ENCODE data around the gene HOXC9. TPM values are rescaled to one million over a fixed set of nuclear protein-coding genes. Genes with fewer than 3 reads are reported as not detected.

Gene HOXC9
- polyA plus RNA-seq, 1 experiment = 1.2 TPM

GRCh38 chr12:54051026-54051842, 51.3 kb downstream of the HOXC9 start:
- CTCF ChIA-PET = interaction anchor here (0.9 to 4.4 kb wide), 4 partner anchors 13 to 139 kb away, joined by 3 to 15 read pairs (median 6); partner anchors contain the start of genes HOXC5 and SMUG1
- no peak for DNase-seq (ENCODE audit: low read depth)

GRCh38 chr12:54051874-54052437, 52.0 kb downstream of the HOXC9 start:
- POLR2A ChIA-PET = no interaction called here

More at GRCh38 chr12:54051026-54051842, 51.3 kb downstream of the HOXC9 start:
- no peak for TF ChIP-seq CTCF (IDR thresholded peaks at IDR 0.05; ENCODE audit: insufficient read depth, low read depth, low read length)
- Histone ChIP-seq H3K36me3 (ENCODE audit: control insufficient read depth, insufficient read depth, low read length) (no peaks in the 10 kb centered on the region), H3K4me3 (ENCODE audit: low read depth, low read length) (no peak overlapping the region), H3K27me3 (ENCODE audit: control insufficient read depth, insufficient read depth, low read length) (peaks cover 29% of the 10 kb centered on the region)
- POLR2A ChIA-PET = interaction anchor here (0.5 kb wide), 1 partner anchor 122 kb away, joined by 3 read pairs; no protein-coding TSS in a partner anchor

GRCh38 chr12:54052438-54053002, 52.6 kb downstream of the HOXC9 start:
- TF ChIP-seq CTCF (IDR thresholded peaks at IDR 0.05; ENCODE audit: insufficient read depth, low read depth, low read length) = no peak
- Histone ChIP-seq H3K36me3 (ENCODE audit: control insufficient read depth, insufficient read depth, low read length) (no peaks in the 10 kb centered on the region), H3K4me3 (ENCODE audit: low read depth, low read length) (no peak overlapping the region), H3K27me3 (ENCODE audit: control insufficient read depth, insufficient read depth, low read length) (peaks cover 23% of the 10 kb centered on the region)
- DNase-seq (ENCODE audit: low read depth) = no peak
- ChIA-PET CTCF (interaction anchor here (0.9 to 4.4 kb wide), 4 partner anchors 9 to 67 kb away, joined by 3 to 15 read pairs (median 4); partner anchors contain the start of genes HOXC10 and HOXC5), POLR2A (no interaction called here)

More at GRCh38 chr12:54051874-54052437, 52.0 kb downstream of the HOXC9 start:
- no peak for TF ChIP-seq CTCF (IDR thresholded peaks at IDR 0.05; ENCODE audit: insufficient read depth, low read depth, low read length)
- Histone ChIP-seq H3K27me3 (ENCODE audit: control insufficient read depth, insufficient read depth, low read length) (peaks cover 25% of the 10 kb centered on the region), H3K36me3 (ENCODE audit: control insufficient read depth, insufficient read depth, low read length) (no peaks in the 10 kb centered on the region), H3K4me3 (ENCODE audit: low read depth, low read length) (no peak overlapping the region)
- CTCF ChIA-PET = interaction anchor here (0.9 to 4.4 kb wide), 5 partner anchors 9 to 66 kb away, joined by 3 to 15 read pairs (median 3); partner anchors contain the start of genes HOXC10 and HOXC5
- DNase-seq (ENCODE audit: low read depth) = no peak

Small RNA genes lying within 50 kb of the gene (small RNA-seq; reads per million reads assigned to genes)
- not detected for gene AC012531.3 (ENCODE audit: insufficient read length, low read depth, low replicate concordance)
- gene AC012531.4 (ENCODE audit: insufficient read length, low read depth, low replicate concordance) = not detected
- not detected for gene HOXC5 (ENCODE audit: insufficient read length, low read depth, low replicate concordance)
- gene MIR196A2 (ENCODE audit: insufficient read length, low read depth, low replicate concordance) = 0.84 reads per million
- 144 reads per million, percentile 92 among the genes with 10 or more reads in this experiment for gene MIR615 (ENCODE audit: insufficient read length, low read depth, low replicate concordance)
- not detected for gene RF01905 (ENCODE audit: insufficient read length, low read depth, low replicate concordance)
- gene RF01906 (ENCODE audit: insufficient read length, low read depth, low replicate concordance) = not detected

Other genes starting within 250 kb of the HOXC9 start
- not detected in 2 replicates for gene CISTR, start 248.2 kb upstream of the HOXC9 start, polyA plus RNA-seq (2011; rRNA removed)
- gene HOXC13, start 61.3 kb upstream of the HOXC9 start, polyA plus RNA-seq (2011; rRNA removed) = 1.0 and 1.1 TPM in 2 replicates
- 0.05 and 0.06 TPM in 2 replicates for gene HOXC12, start 45.3 kb upstream of the HOXC9 start, polyA plus RNA-seq (2011; rRNA removed)
- 3.2 and 4.9 TPM in 2 replicates for gene HOXC11, start 27.0 kb upstream of the HOXC9 start, polyA plus RNA-seq (2011; rRNA removed)
- 11.4 and 18.9 TPM in 2 replicates for gene HOTAIR, start 25.2 kb upstream of the HOXC9 start, polyA plus RNA-seq (2011; rRNA removed)
- 13.9 and 14.9 TPM in 2 replicates for gene HOXC10, start 15.0 kb upstream of the HOXC9 start, polyA plus RNA-seq (2011; rRNA removed)
- gene HOXC8, start 8.8 kb downstream of the HOXC9 start, polyA plus RNA-seq (2011; rRNA removed) = 1.6 and 1.8 TPM in 2 replicates
- gene HOXC6, start 28.3 kb downstream of the HOXC9 start, polyA plus RNA-seq (2011; rRNA removed) = 4.5 and 5.9 TPM in 2 replicates
- gene HOXC5, start 32.9 kb downstream of the HOXC9 start, polyA plus RNA-seq (2011; rRNA removed) = 0.06 TPM in 1 of 2 replicates, not detected in the other
- 0.69 and 0.93 TPM in 2 replicates for gene HOXC4, start 53.7 kb downstream of the HOXC9 start, polyA plus RNA-seq (2011; rRNA removed)
- 29.8 and 43.7 TPM in 2 replicates for gene SMUG1, start 188.8 kb downstream of the HOXC9 start, polyA plus RNA-seq (2011; rRNA removed)

Measured in BJ (cell line).